ENCODE measurements around the gene PPM1A.

DNA sequence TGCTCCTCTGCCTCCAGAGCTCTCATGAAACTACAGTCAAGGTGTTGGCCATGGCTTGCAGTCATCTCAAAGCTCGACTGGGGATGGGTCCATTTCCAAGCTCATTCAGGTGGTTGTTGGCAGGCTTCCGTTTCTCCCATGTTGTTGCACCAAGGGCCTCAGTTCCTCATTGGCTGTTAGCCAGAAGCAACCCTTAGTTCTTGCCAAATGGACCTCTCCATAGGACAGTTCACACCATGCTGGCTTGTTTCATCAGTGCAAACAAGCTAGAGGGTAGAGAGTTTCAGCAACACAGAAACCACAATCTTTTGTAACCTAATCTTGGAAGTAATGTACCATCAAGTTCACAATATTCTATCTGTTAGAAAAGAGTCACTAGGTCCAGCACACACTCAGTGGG is 22.7 kb upstream of the PPM1A start:
- TF ChIP-seq, protein P1, sequence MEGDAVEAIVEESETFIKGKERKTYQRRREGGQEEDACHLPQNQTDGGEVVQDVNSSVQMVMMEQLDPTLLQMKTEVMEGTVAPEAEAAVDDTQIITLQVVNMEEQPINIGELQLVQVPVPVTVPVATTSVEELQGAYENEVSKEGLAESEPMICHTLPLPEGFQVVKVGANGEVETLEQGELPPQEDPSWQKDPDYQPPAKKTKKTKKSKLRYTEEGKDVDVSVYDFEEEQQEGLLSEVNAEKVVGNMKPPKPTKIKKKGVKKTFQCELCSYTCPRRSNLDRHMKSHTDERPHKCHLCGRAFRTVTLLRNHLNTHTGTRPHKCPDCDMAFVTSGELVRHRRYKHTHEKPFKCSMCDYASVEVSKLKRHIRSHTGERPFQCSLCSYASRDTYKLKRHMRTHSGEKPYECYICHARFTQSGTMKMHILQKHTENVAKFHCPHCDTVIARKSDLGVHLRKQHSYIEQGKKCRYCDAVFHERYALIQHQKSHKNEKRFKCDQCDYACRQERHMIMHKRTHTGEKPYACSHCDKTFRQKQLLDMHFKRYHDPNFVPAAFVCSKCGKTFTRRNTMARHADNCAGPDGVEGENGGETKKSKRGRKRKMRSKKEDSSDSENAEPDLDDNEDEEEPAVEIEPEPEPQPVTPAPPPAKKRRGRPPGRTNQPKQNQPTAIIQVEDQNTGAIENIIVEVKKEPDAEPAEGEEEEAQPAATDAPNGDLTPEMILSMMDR (IDR thresholded peaks at IDR 0.05; ENCODE audit: control extremely low read depth in 1 of 3, insufficient read depth in 1 of 3, low read depth in 1 of 3, low read length in 3 of 3), result no peak
- TF ChIP-seq SP2 (IDR thresholded peaks at IDR 0.05; ENCODE audit: low read length) (no peak), EZH2 (IDR thresholded peaks at IDR 0.05; ENCODE audit: low read depth, low read length, severe bottlenecking) (no peak), JUN (IDR thresholded peaks at IDR 0.05; ENCODE audit: low read depth, low read length) (no peak), POLR2A (IDR thresholded peaks at IDR 0.05; ENCODE audit: control extremely low read depth in 1 of 2, low read depth in 2 of 2, low read length in 2 of 2) (no peak), CREB1 (IDR thresholded peaks at IDR 0.05) (no peak)
- TF ChIP-seq, protein P2, sequence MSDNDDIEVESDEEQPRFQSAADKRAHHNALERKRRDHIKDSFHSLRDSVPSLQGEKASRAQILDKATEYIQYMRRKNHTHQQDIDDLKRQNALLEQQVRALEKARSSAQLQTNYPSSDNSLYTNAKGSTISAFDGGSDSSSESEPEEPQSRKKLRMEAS (IDR thresholded peaks at IDR 0.05), result no peak
- TF ChIP-seq, protein P3, sequence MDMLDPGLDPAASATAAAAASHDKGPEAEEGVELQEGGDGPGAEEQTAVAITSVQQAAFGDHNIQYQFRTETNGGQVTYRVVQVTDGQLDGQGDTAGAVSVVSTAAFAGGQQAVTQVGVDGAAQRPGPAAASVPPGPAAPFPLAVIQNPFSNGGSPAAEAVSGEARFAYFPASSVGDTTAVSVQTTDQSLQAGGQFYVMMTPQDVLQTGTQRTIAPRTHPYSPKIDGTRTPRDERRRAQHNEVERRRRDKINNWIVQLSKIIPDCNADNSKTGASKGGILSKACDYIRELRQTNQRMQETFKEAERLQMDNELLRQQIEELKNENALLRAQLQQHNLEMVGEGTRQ (IDR thresholded peaks at IDR 0.05; ENCODE audit: low read length), result no peak

Measured in H1 (cell line).